Activated naive CD4-positive, alpha-beta T cell treated with anti-CD3 and anti-CD28 coated beads for 36 hours (primary cell): ENCODE data around the gene ATP4B. TPM values are rescaled to one million over a fixed set of nuclear protein-coding genes. Genes with fewer than 3 reads are reported as not detected.
A peak's percentile ranks its signal among the peaks of the same experiment; 100 is the strongest.

ENCODE experiments used
- CTCF ChIA-PET: fragments of 350-600 bp; sonication (Branson Sonifier 250); formaldehyde crosslinking; loops from one replicate; lab custom pipeline; 2021; ENCODE audit warnings: antibody characterized with exemption; lab: Charles Lee
- DNase-seq: peaks from one replicate; pipeline ENCODE4 v3.0.0-alpha.2; 2020
- H3K27ac Mint-ChIP-seq: one replicate; pipeline ENCODE4 v1.8.0; 2021; ENCODE audit warnings: mild to moderate bottlenecking, mixed read lengths
- H3K27me3 Mint-ChIP-seq: one replicate; pipeline ENCODE4 v1.8.0; 2021; ENCODE audit warnings: low read depth, mixed read lengths
- H3K36me3 Mint-ChIP-seq: one replicate; pipeline ENCODE4 v1.8.0; 2021; ENCODE audit warnings: low read depth, mixed read lengths
- H3K4me1 Mint-ChIP-seq: one replicate; pipeline ENCODE4 v1.8.0; 2021; ENCODE audit warnings: low read depth, mixed read lengths
- H3K4me3 Mint-ChIP-seq: one replicate; pipeline ENCODE4 v1.8.0; 2021; ENCODE audit warnings: mild to moderate bottlenecking, moderate library complexity, mixed read lengths
- H3K9me3 Mint-ChIP-seq: one replicate; pipeline ENCODE4 v1.8.0; 2021; ENCODE audit warnings: mixed read lengths
- intact Hi-C: fragments of 100-400 bp; cut with micrococcal nuclease; formaldehyde crosslinking; loops from one replicate; pipeline ENCODE4 v1.15.1; 2023
- total RNA-seq, 2 experiments: library from RNA; stranded (reverse); gene quantifications; one replicate each; pipeline ENCODE4 v1.2.3, GENCODE V29; 2021

ATP4B gene
- total RNA-seq = not detected

DNA sequence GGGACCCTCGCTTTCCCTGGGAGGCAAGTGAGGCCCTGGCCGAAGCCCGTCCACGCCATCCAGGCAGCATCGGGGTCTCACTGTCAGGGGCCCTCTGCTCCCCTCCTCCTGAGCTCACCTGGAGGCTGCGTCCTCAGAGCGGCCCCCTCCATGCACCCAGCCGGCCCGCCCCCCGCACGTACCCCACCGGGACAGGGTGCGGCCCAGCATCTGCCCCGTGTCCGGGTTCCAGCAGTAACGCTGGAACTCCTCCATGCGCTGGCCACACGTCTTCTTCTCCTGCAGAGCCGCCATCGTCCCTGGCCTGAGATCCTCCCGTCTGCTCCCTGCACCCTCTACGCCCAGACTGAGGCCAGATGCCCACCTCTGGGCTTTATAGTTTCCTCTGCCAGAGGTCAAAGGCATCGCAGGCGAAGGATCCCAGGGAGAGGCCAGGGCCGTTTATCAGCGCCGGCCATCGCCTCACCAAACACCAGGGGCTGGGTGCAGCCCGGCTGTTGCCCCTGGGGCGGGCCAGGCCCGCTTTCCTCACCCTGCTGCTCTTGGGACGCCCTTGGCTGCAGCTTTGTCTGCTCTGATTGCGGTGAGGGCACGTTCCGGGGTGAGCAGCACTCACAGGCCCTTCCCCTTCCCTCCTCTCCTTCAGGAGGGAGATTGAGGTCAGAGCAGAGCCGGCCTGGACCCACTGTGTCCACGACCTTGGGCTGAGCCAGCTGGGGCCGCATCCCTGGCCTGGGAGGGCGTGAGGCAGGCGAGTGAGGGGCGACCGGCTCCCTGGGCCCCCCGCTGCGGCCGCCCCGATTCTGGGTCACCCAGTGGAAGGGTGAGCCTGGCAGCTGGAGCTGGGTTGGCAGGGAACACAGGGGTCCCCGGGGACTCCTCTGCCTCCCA lies at the start of gene ATP4B:
Gene ATP4B, minus strand, starts transcription at position 348 of the 891 bp plus-strand sequence. Its CDS starts 54 bp downstream, at position 294.
- CTCF ChIA-PET = no interaction called here
- peaks cover 4% of the 10 kb centered on the region for H3K4me1 Mint-ChIP-seq
- peaks cover 11% of the 10 kb centered on the region for H3K9me3 Mint-ChIP-seq
- no peaks in the 10 kb centered on the region for H3K36me3 Mint-ChIP-seq
- H3K27me3 Mint-ChIP-seq = no peaks in the 10 kb centered on the region
- intact Hi-C loops = no loop called here
- no peak within 1 kb of the TSS for H3K27ac Mint-ChIP-seq
- DNase-seq = peak; percentile 3
- H3K4me3 Mint-ChIP-seq = no peak within 1 kb of the TSS

GRCh38 chr13:113672002-113672651 lies 14.1 kb upstream of the ATP4B start:
- no peaks in the 10 kb centered on the region for H3K4me1 Mint-ChIP-seq
- H3K27ac Mint-ChIP-seq = no peak overlapping the region
- H3K27me3 Mint-ChIP-seq = no peaks in the 10 kb centered on the region
- DNase-seq = peak; percentile 2
- no peaks in the 10 kb centered on the region for H3K9me3 Mint-ChIP-seq
- no peak overlapping the region for H3K4me3 Mint-ChIP-seq
- no peaks in the 10 kb centered on the region for H3K36me3 Mint-ChIP-seq
- CTCF ChIA-PET = no interaction called here
- intact Hi-C loops = no loop called here

DNA sequence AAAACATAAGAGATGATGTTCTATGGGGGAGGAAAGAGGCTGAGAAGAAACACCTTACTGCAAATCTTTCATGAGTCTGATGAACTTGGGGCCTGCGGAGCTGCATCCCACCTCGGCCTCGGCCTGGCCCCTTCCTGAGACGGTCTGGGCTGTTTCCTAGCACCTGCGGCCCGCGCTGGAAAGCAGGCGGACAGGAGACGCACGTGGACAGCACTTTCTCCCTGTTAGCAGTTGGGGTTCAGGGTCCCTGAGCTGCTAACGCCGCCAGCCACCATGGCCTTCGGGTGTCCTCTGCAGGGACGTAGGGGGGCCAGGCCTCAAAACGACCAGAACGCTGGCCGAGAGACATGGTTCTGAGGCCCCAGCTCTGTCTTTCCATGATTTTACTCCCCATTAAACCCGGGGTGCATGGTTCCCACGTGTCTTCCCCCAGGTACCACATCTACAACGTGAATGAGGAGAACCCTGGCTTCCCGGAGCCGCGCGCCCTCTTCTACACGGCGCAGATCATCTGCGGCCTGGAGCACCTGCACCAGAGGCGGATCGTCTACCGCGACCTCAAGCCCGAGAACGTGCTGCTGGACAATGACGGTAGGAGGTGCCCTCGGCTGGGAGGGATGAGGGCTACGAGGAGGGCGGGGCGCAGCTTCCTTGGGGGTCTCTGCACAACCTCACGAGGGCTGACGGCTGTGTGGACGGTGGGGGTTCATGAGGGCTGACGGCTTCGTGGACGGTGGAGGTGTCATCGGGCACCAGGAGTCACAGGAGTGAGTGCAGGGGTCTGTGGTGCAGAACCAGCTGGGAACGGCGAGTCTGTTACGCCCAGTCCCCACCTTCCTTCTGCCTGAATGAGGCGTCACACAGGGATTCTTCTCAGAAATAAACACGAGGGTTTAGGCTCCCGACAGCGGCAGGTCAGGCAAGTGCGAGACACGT lies 13.3 kb upstream of the ATP4B start:
- intact Hi-C loops = no loop called here
- Mint-ChIP-seq H3K4me1 (no peaks in the 10 kb centered on the region), H3K27me3 (no peaks in the 10 kb centered on the region), H3K36me3 (no peaks in the 10 kb centered on the region), H3K27ac (no peak overlapping the region), H3K9me3 (no peaks in the 10 kb centered on the region), H3K4me3 (no peak overlapping the region)
- peak; percentile 3 for DNase-seq
- CTCF ChIA-PET = interaction anchor here (0.6 kb wide), 2 partner anchors 53 to 186 kb away, joined by 4 read pairs; no protein-coding TSS in a partner anchor

DNA sequence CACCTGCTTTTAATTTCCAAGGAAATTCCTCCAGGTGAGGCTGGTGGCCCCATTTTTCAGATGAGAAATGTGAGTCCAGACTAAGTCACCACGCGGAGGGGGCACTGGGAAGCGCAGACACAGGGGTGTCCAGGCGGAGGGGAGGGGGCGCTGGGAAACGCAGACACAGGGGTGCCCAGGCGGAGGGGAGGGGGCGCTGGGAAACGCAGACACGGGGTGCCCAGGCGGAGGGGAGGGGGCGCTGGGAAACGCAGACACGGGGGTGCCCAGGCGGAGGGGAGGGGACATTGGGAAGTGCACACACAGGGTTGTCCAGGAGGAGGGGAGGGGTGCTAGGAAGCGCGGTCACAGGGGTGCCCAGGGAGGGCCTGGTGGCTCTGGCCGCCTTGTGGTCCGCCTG lies 12.5 kb upstream of the ATP4B start:
- Mint-ChIP-seq H3K36me3 (no peaks in the 10 kb centered on the region), H3K9me3 (no peaks in the 10 kb centered on the region), H3K4me3 (no peak overlapping the region), H3K27ac (no peak overlapping the region), H3K4me1 (no peaks in the 10 kb centered on the region), H3K27me3 (no peaks in the 10 kb centered on the region)
- no peak for DNase-seq
- CTCF ChIA-PET = interaction anchor here (0.6 kb wide), 1 partner anchor 54 kb away, joined by 4 read pairs; no protein-coding TSS in a partner anchor
- intact Hi-C loops = no loop called here

DNA sequence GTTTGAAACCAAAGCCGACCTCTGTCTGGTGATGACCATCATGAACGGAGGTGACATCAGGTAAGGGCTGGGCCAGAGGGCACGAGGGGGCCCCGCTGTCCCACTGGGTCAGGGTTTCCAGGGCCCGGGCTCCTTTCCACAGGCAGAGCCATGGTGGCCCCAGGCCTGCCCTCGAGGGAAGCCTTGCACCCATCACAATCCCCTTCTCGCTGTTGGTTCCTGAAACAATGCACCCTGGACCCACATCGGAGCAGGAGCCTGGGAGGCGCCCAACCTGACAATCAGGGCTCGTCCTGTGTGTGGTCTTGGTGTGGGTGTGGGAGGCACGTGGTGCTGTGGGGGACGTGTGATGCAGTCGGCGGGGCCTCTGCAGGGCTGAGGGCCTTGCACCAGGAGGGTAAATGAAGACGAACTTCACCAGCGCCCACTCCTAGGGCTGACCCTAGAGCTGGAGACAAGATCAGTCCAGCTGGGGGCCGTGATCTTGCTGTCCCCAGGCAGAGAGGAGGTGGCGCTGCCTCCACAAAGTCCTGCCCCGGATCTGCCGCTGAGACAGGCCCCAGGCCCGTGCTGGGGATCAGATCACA lies 11.8 kb upstream of the ATP4B start:
- DNase-seq = peak; percentile 1
- CTCF ChIA-PET = no interaction called here
- Mint-ChIP-seq H3K4me1 (no peaks in the 10 kb centered on the region), H3K27me3 (no peaks in the 10 kb centered on the region), H3K9me3 (no peaks in the 10 kb centered on the region), H3K36me3 (no peaks in the 10 kb centered on the region), H3K4me3 (no peak overlapping the region), H3K27ac (no peak overlapping the region)
- intact Hi-C loops = no loop called here

- DNase-seq = peak; percentile 1
- H3K4me1 Mint-ChIP-seq = no peaks in the 10 kb centered on the region
- intact Hi-C loops = no loop called here
- no peaks in the 10 kb centered on the region for H3K27me3 Mint-ChIP-seq
- H3K4me3 Mint-ChIP-seq = no peak overlapping the region
- H3K36me3 Mint-ChIP-seq = no peaks in the 10 kb centered on the region
- H3K27ac Mint-ChIP-seq = no peak overlapping the region
- CTCF ChIA-PET = no interaction called here
- no peaks in the 10 kb centered on the region for H3K9me3 Mint-ChIP-seq
Measured at GRCh38 chr13:113669231-113669754, 11.3 kb upstream of the ATP4B start.

DNA sequence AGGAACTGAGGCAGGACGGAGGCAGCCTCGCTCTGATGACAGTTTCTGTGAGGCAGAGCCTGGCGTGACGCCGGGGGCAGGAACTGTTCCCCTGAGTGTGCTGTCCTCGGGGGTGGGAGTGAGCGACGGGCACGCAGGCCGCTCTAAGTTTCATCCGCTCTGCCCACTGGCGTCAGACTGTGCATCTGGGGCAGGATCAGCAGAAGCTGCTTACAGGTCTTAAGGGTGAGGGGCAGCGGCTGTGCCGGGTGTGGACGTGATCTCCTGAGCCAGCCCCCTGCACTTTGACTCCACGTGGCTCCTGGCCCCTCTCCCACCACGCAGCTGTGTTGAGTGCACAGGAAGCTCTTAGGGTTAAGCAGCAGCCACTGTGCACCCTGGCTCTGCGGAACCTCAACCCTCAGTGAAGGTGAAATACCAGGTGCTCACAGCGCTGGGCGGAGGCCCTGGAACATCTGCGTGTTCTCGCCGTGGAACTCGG lies 10.5 kb upstream of the ATP4B start:
- DNase-seq = peak; percentile 2
- Mint-ChIP-seq H3K36me3 (no peaks in the 10 kb centered on the region), H3K4me3 (no peak overlapping the region), H3K4me1 (no peaks in the 10 kb centered on the region), H3K9me3 (no peaks in the 10 kb centered on the region), H3K27me3 (no peaks in the 10 kb centered on the region), H3K27ac (no peak overlapping the region)
- CTCF ChIA-PET = no interaction called here
- intact Hi-C loops = no loop called here

DNA sequence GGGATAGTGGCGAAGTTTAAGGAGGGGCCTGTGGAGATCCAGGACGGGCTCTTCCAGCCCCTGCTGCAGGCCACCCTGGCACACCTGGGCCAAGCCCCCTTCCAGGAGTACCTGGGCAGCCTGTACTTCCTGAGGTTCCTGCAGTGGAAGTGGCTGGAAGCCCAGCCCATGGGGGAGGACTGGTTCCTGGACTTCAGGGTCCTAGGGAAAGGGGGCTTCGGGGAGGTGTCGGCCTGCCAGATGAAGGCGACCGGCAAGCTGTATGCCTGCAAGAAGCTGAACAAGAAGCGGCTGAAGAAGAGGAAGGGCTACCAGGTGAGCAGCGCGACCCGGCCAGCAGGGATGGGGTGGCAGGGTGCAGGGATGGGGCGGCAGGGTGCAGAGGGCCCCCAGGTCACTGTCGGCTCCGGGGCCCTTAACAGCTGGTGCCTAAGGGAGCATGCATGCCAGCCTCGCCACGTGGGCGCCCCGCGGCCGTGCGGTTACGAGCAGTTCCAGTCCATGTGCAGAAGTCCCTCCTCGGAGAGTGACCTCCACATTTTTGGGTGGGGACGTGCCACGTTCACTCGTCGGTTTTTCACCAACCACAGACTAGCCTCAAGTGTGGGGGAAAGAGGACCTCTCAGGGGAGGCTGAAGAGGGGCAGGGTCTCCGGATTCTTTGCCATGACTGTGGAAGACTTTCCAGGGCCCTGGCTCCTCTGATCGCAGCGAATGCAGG lies 9.9 kb upstream of the ATP4B start:
- H3K9me3 Mint-ChIP-seq = no peaks in the 10 kb centered on the region
- no peak overlapping the region for H3K4me3 Mint-ChIP-seq
- CTCF ChIA-PET = no interaction called here
- no peaks in the 10 kb centered on the region for H3K4me1 Mint-ChIP-seq
- no peaks in the 10 kb centered on the region for H3K27me3 Mint-ChIP-seq
- no peaks in the 10 kb centered on the region for H3K36me3 Mint-ChIP-seq
- intact Hi-C loops = no loop called here
- peak; percentile 1 for DNase-seq
- no peak overlapping the region for H3K27ac Mint-ChIP-seq

GRCh38 chr13:113666951-113667701 lies 9.1 kb upstream of the ATP4B start, which contains the start of gene GRK1:
GRK1 (plus strand) TSS chr13:113667219; CDS start chr13:113667387, 168 bp downstream.
- Mint-ChIP-seq H3K4me1 (no peaks in the 10 kb centered on the region), H3K4me3 (no peak within 1 kb of the TSS), H3K36me3 (no peaks in the 10 kb centered on the region), H3K9me3 (no peaks in the 10 kb centered on the region), H3K27me3 (no peaks in the 10 kb centered on the region), H3K27ac (no peak within 1 kb of the TSS)
- CTCF ChIA-PET = no interaction called here
- DNase-seq = peak; percentile 3
- intact Hi-C loops = no loop called here

- CTCF ChIA-PET = no interaction called here
- no peaks in the 10 kb centered on the region for H3K36me3 Mint-ChIP-seq
- H3K4me1 Mint-ChIP-seq = no peaks in the 10 kb centered on the region
Measured at GRCh38 chr13:113666329-113666670, 8.3 kb upstream of the ATP4B start.

More at GRCh38 chr13:113666329-113666670, 8.3 kb upstream of the ATP4B start:
- intact Hi-C loops = no loop called here
- H3K4me3 Mint-ChIP-seq = no peak overlapping the region
- H3K27ac Mint-ChIP-seq = no peak overlapping the region
- H3K27me3 Mint-ChIP-seq = no peaks in the 10 kb centered on the region
- peak; percentile 3 for DNase-seq
- H3K9me3 Mint-ChIP-seq = peaks cover 5% of the 10 kb centered on the region
